HepG2 (cell line): ENCODE data around the gene TOP1. TPM values are rescaled to one million over a fixed set of nuclear protein-coding genes. Genes with fewer than 3 reads are reported as not detected.

Experiments used
- BRD4 ChIP-seq: sonication (generic); formaldehyde crosslinking; IDR thresholded peaks from 2 replicates; pipeline ENCODE4 v1.4.0; 2020; ENCODE audit warnings: missing genetic modification reagents
- FOXK1 ChIP-seq: sonication (generic); formaldehyde crosslinking; IDR thresholded peaks from 2 replicates; pipeline ENCODE4 v1.4.0; 2020; ENCODE audit warnings: low read depth, missing genetic modification reagents, borderline replicate concordance
- LCORL ChIP-seq, 2 experiments: fragments of 450-650 bp in 1 of 2; sonication (generic) in 1 of 2; formaldehyde crosslinking in 1 of 2; IDR thresholded peaks; 2 replicates each; pipeline versions ENCODE4 v1.5.0 to v1.6.1; 2017 to 2020; ENCODE audit warnings: antibody characterized with exemption in 1 of 2, missing genetic modification reagents in 1 of 2
- NR2F1 ChIP-seq, 2 experiments: fragments of 450-650 bp in 1 of 2; formaldehyde crosslinking in 1 of 2; IDR thresholded peaks; 2 replicates each; pipeline versions ENCODE4 v1.5.0 to v1.6.1; 2016 to 2020; ENCODE audit warnings: mild to moderate bottlenecking in 1 of 2, missing compliant biosample characterization in 1 of 2, missing genetic modification reagents in 1 of 2, moderate library complexity in 1 of 2
- TBX3 ChIP-seq: fragments of 450-650 bp; IDR thresholded peaks from 2 replicates; pipeline ENCODE4 v1.6.1; 2017; ENCODE audit warnings: antibody characterized with exemption, mild to moderate bottlenecking, inconsistent platforms, borderline replicate concordance
- TEAD3 ChIP-seq: optimal IDR thresholded peaks from 2 replicates; pipeline ENCODE3; 2016; ENCODE audit warnings: borderline replicate concordance
- THAP9 ChIP-seq: sonication (generic); formaldehyde crosslinking; IDR thresholded peaks from 2 replicates; pipeline ENCODE4; 2020; ENCODE audit warnings: missing genetic modification reagents, mild to moderate bottlenecking, borderline replicate concordance
- ZFYVE20 ChIP-seq: sonication (generic); formaldehyde crosslinking; IDR thresholded peaks from 2 replicates; pipeline ENCODE4 v1.8.0; 2023; ENCODE audit warnings: low read depth, mild to moderate bottlenecking, moderate library complexity, missing genetic modification reagents, borderline replicate concordance
- ZMYM3 ChIP-seq: sonication (generic); formaldehyde crosslinking; IDR thresholded peaks from 2 replicates; pipeline ENCODE4 v1.5.1; 2020; ENCODE audit warnings: mild to moderate bottlenecking, missing genetic modification reagents
- ZNF224 ChIP-seq: sonication (generic); formaldehyde crosslinking; IDR thresholded peaks from 2 replicates; pipeline ENCODE4 v1.5.0; 2020; ENCODE audit warnings: mild to moderate bottlenecking, missing genetic modification reagents
- ZNF230 ChIP-seq: sonication (generic); formaldehyde crosslinking; IDR thresholded peaks from 2 replicates; pipeline ENCODE4 v1.4.0; 2020; ENCODE audit warnings: mild to moderate bottlenecking, missing genetic modification reagents
- ZNF281 ChIP-seq: sonication (generic); formaldehyde crosslinking; IDR thresholded peaks from 2 replicates; pipeline ENCODE4 v1.4.0; 2020; ENCODE audit warnings: missing genetic modification reagents, borderline replicate concordance
- ZNF598 ChIP-seq: sonication (generic); formaldehyde crosslinking; IDR thresholded peaks from 2 replicates; pipeline ENCODE4 v1.5.1; 2020; ENCODE audit warnings: mild to moderate bottlenecking, missing genetic modification reagents, borderline replicate concordance
- ZNF605 ChIP-seq: sonication (generic); formaldehyde crosslinking; IDR thresholded peaks from 2 replicates; pipeline ENCODE4 v1.8.0; 2022; ENCODE audit warnings: mild to moderate bottlenecking, missing genetic modification reagents
- ZNF615 ChIP-seq: sonication (generic); formaldehyde crosslinking; IDR thresholded peaks from 2 replicates; pipeline ENCODE4 v1.5.0; 2020; ENCODE audit warnings: mild to moderate bottlenecking, missing genetic modification reagents, borderline replicate concordance
- ZNF83 ChIP-seq: sonication (generic); formaldehyde crosslinking; IDR thresholded peaks from 2 replicates; pipeline ENCODE4 v1.4.0; 2020; ENCODE audit warnings: missing genetic modification reagents, mild to moderate bottlenecking, borderline replicate concordance
- polyA plus RNA-seq, 8 experiments: library from polyadenylated mRNA; depleted of rRNA in 3 of 8; stranded (reverse) in 7 of 8; unstranded in 1 of 8; fragments of >200 nt; fragmentation: Illumina TruSeq in 4 of 8; extraction: Trizol in 4 of 8; gene quantifications; 2 replicates each; pipeline versions ENCODE4 v1.2.1 to v1.2.3, GENCODE V29; 2011 to 2016; ENCODE audit warnings: low read depth in 4 of 8, missing spikeins in 1 of 8, mixed read lengths in 1 of 8; ENCODE audit not compliant: insufficient read depth in 1 of 8
- total RNA-seq, 5 experiments: library from RNA; depleted of rRNA; stranded (reverse); fragments of >200 nt; fragmentation: Illumina TruSeq; extraction: Trizol; gene quantifications; 2 replicates each; pipeline ENCODE4 v1.2.3, GENCODE V29; 2016; ENCODE audit warnings: low read depth in 1 of 5
- TF ChIP-seq, protein P1 (sequence below): sonication (generic); formaldehyde crosslinking; IDR thresholded peaks from 2 replicates; pipeline ENCODE4 v1.4.0; 2020; ENCODE audit warnings: mild to moderate bottlenecking, missing genetic modification reagents
- TF ChIP-seq, protein P2 (sequence below): sonication (generic); formaldehyde crosslinking; IDR thresholded peaks from 2 replicates; pipeline ENCODE4 v1.4.0; 2020; ENCODE audit warnings: mild to moderate bottlenecking, missing genetic modification reagents

Gene TOP1
- total and polyA plus RNA-seq, 2 of the 13 experiments (the other 11 are each of a cell fraction or from before 2014, with no cell fraction given): 10.2 to 19.4 TPM

- TF ChIP-seq THAP9 (CRISPR knock-in tag) (0 out of 2 replicates have a peak, but pooled peaks have one; percentile 75), BRD4 (no peak), ZNF605 (CRISPR knock-in tag) (peak; percentile 66; the same call in 1 of the 2 replicates), ZNF598 (CRISPR knock-in tag) (no peak), ZNF224 (CRISPR knock-in tag) (0 out of 2 replicates have a peak, but pooled peaks have one; percentile 57), ZNF281 (CRISPR knock-in tag) (no peak), LCORL (IDR thresholded peaks at IDR 0.05) (no peak), LCORL (CRISPR knock-in tag; IDR thresholded peaks at IDR 0.05) (0 out of 2 replicates have a peak, but pooled peaks have one; percentile 8), ZNF83 (CRISPR knock-in tag) (peak; percentile 31; the same call in 1 of the 2 replicates), ZMYM3 (CRISPR knock-in tag) (peak; percentile 57; the same call in 1 of the 2 replicates), TEAD3 (no peak), ZFYVE20 (CRISPR knock-in tag) (no peak), FOXK1 (CRISPR knock-in tag) (0 out of 2 replicates have a peak, but pooled peaks have one; percentile 7), ZNF615 (CRISPR knock-in tag) (0 out of 2 replicates have a peak, but pooled peaks have one; percentile 17), ZNF230 (CRISPR knock-in tag) (peak; percentile 94; the same call in 1 of the 2 replicates), NR2F1 (CRISPR knock-in tag; IDR thresholded peaks at IDR 0.05) (peak in 1 of 2 experiments; percentile 39; a peak in 1 of 4 replicates), TBX3 (no peak)
- TF ChIP-seq, protein P1, sequence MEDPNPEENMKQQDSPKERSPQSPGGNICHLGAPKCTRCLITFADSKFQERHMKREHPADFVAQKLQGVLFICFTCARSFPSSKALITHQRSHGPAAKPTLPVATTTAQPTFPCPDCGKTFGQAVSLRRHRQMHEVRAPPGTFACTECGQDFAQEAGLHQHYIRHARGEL (CRISPR knock-in tag): no peak
- TF ChIP-seq, protein P2, sequence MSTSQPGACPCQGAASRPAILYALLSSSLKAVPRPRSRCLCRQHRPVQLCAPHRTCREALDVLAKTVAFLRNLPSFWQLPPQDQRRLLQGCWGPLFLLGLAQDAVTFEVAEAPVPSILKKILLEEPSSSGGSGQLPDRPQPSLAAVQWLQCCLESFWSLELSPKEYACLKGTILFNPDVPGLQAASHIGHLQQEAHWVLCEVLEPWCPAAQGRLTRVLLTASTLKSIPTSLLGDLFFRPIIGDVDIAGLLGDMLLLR (CRISPR knock-in tag): 0 out of 2 replicates have a peak, but pooled peaks have one; percentile 85
- TF ChIP-seq, all 625 proteins: peak for 53
These were observed 107.5 kb downstream of the TOP1 start (continued) for GRCh38 chr20:41135888-41136679.
